Keratinocyte (primary cell): ENCODE data around the gene ROR2. TPM values are rescaled to one million over a fixed set of nuclear protein-coding genes. Genes with fewer than 3 reads are reported as not detected.

ENCODE experiments used
- DNase-seq: peaks from one replicate; pipeline ENCODE4 v3.0.0-alpha.2; 2011; ENCODE audit warnings: low read depth, missing footprints, low spot score
- FAIRE-seq: peaks from 2 replicates; lab custom pipeline; 2011; peaks lifted over from hg19 to GRCh38; lab: Jason Lieb, UNC
- H2AFZ ChIP-seq: 2 replicates; pipeline ENCODE4 v1.6.0; 2012; ENCODE audit warnings: low read length, control low read depth, inconsistent platforms; ENCODE audit not compliant: control insufficient read depth
- H3K27ac ChIP-seq: 2 replicates; pipeline ENCODE4 v1.5.1; 2011; ENCODE audit warnings: low read length; ENCODE audit not compliant: control insufficient read depth, insufficient read depth
- H3K27me3 ChIP-seq: 3 replicates; pipeline ENCODE4 v1.6.0; 2011; ENCODE audit warnings: low read length; ENCODE audit not compliant: control insufficient read depth, insufficient read depth; ENCODE audit errors: extremely low read depth
- H3K36me3 ChIP-seq, 2 experiments: 2 replicates in 1 of 2; 3 replicates in 1 of 2; pipeline ENCODE4 v1.5.1; 2011; ENCODE audit warnings: low read length in 2 of 2, mild to moderate bottlenecking in 1 of 2; ENCODE audit not compliant: control insufficient read depth in 2 of 2, insufficient read depth in 2 of 2; ENCODE audit errors: extremely low read depth in 1 of 2
- H3K4me1 ChIP-seq: 3 replicates; pipeline ENCODE4 v1.5.1; 2011; ENCODE audit warnings: low read length; ENCODE audit not compliant: control insufficient read depth, insufficient read depth; ENCODE audit errors: extremely low read depth
- H3K4me2 ChIP-seq: 3 replicates; pipeline ENCODE4 v1.6.0; 2011; ENCODE audit warnings: low read depth, low read length; ENCODE audit not compliant: control insufficient read depth, insufficient read depth; ENCODE audit errors: extremely low read depth
- H3K4me3 ChIP-seq, 3 experiments: fragments of 200-600 bp in 1 of 3; sonication (generic) in 1 of 3; 2 replicates in 2 of 3; 3 replicates in 1 of 3; pipeline ENCODE4 v1.5.1; 2011 to 2016; ENCODE audit warnings: low read length in 3 of 3, mild to moderate bottlenecking in 3 of 3, control low read depth in 2 of 3, inconsistent platforms in 1 of 3, low read depth in 1 of 3, mixed read lengths in 1 of 3, mixed run types in 1 of 3, moderate library complexity in 1 of 3; ENCODE audit not compliant: control insufficient read depth in 2 of 3, insufficient read depth in 2 of 3; ENCODE audit errors: extremely low read depth in 1 of 3
- H3K79me2 ChIP-seq: 2 replicates; pipeline ENCODE4 v1.6.0; 2012; ENCODE audit warnings: low read length; ENCODE audit not compliant: control insufficient read depth, insufficient read depth
- H3K9ac ChIP-seq: 3 replicates; pipeline ENCODE4 v1.6.0; 2011; ENCODE audit warnings: low read length; ENCODE audit not compliant: control insufficient read depth, insufficient read depth; ENCODE audit errors: extremely low read depth
- H3K9me1 ChIP-seq: 3 replicates; pipeline ENCODE4 v1.6.0; 2011; ENCODE audit warnings: low read length; ENCODE audit not compliant: control insufficient read depth, insufficient read depth; ENCODE audit errors: extremely low read depth
- H3K9me3 ChIP-seq: 2 replicates; pipeline ENCODE4 v1.5.1; 2012; ENCODE audit warnings: low read depth, low read length; ENCODE audit not compliant: control insufficient read depth
- H4K20me1 ChIP-seq: 3 replicates; pipeline ENCODE4 v1.6.0; 2011; ENCODE audit warnings: low read length; ENCODE audit not compliant: control insufficient read depth, insufficient read depth; ENCODE audit errors: extremely low read depth
- EZH2 ChIP-seq: IDR thresholded peaks from one replicate; pipeline ENCODE4 v1.6.1; 2012; ENCODE audit warnings: inconsistent platforms, mild to moderate bottlenecking, low read length, moderate library complexity
- dilution Hi-C: fragments of 300-500 bp; cut with MboI; formaldehyde crosslinking; loops from one replicate; pipeline ENCODE4 v1.7.0; 2020; ENCODE audit warnings: low sequenced_read_pairs; ENCODE audit not compliant: extremely low pct_ligation_motif_present
- polyA plus RNA-seq, 5 experiments: library from polyadenylated mRNA; depleted of rRNA in 3 of 5; stranded (reverse) in 3 of 5; stranded (forward) in 1 of 5; unstranded in 1 of 5; fragments of >200 nt; gene quantifications; 1 replicate in 1 of 5; 2 replicates in 3 of 5; 3 replicates in 1 of 5; pipeline versions ENCODE4 v1.2.1 to v1.2.3, GENCODE V29; 2011 to 2012; ENCODE audit warnings: missing spikeins in 2 of 5, low read depth in 1 of 5, low replicate concordance in 1 of 5
- TF ChIP-seq, protein P1 (sequence below), 3 experiments: IDR thresholded peaks in 1 of 3; conservative IDR thresholded peaks in 1 of 3; optimal IDR thresholded peaks in 1 of 3; 2 replicates in 2 of 3; 3 replicates in 1 of 3; pipeline versions ENCODE3 to v1.5.1; 2011; ENCODE audit warnings: low read length in 3 of 3, mild to moderate bottlenecking in 3 of 3, moderate library complexity in 2 of 3, control low read depth in 1 of 3, inconsistent platforms in 1 of 3; ENCODE audit not compliant: insufficient read depth in 2 of 3; ENCODE audit errors: extremely low read depth in 1 of 3

ROR2 gene
- polyA plus RNA-seq, 1 donor (not counting 4 experiments of a cell fraction or from before 2014, with no cell fraction given) = 0.22 TPM

- no peaks in the 10 kb centered on the region for H3K9me3 ChIP-seq
- no peaks in the 10 kb centered on the region for H3K79me2 ChIP-seq
- H2AFZ ChIP-seq = no peak overlapping the region
- no peak for DNase-seq
- H3K27ac ChIP-seq = no peak overlapping the region
- TF ChIP-seq, protein P1, sequence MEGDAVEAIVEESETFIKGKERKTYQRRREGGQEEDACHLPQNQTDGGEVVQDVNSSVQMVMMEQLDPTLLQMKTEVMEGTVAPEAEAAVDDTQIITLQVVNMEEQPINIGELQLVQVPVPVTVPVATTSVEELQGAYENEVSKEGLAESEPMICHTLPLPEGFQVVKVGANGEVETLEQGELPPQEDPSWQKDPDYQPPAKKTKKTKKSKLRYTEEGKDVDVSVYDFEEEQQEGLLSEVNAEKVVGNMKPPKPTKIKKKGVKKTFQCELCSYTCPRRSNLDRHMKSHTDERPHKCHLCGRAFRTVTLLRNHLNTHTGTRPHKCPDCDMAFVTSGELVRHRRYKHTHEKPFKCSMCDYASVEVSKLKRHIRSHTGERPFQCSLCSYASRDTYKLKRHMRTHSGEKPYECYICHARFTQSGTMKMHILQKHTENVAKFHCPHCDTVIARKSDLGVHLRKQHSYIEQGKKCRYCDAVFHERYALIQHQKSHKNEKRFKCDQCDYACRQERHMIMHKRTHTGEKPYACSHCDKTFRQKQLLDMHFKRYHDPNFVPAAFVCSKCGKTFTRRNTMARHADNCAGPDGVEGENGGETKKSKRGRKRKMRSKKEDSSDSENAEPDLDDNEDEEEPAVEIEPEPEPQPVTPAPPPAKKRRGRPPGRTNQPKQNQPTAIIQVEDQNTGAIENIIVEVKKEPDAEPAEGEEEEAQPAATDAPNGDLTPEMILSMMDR (optimal IDR thresholded peaks at IDR 0.05 in 1 of 3, IDR thresholded peaks at IDR 0.05 in 1 of 3, conservative IDR thresholded peaks at IDR 0.05 in 1 of 3; ENCODE audit: extremely low read depth in 1 of 3, insufficient read depth in 2 of 3, low read length in 3 of 3) = no peak
- no peak for TF ChIP-seq EZH2
- no peaks in the 10 kb centered on the region for H3K36me3 ChIP-seq
- no peaks in the 10 kb centered on the region for H4K20me1 ChIP-seq
- no peak for FAIRE-seq
- no peaks in the 10 kb centered on the region for H3K4me1 ChIP-seq
- H3K4me2 ChIP-seq = no peak overlapping the region
- H3K9ac ChIP-seq = no peak overlapping the region
- dilution Hi-C loops = loop anchor here (5.0 kb wide), 1 partner anchor 48 kb away; no protein-coding TSS in a partner anchor
- H3K4me3 ChIP-seq = no peak overlapping the region
- H3K9me1 ChIP-seq = no peaks in the 10 kb centered on the region
- peaks cover 3% of the 10 kb centered on the region for H3K27me3 ChIP-seq
These were observed 35.6 kb downstream of the ROR2 start for GRCh38 chr9:91914404-91914803.

GRCh38 chr9:91913986-91914385, 36.0 kb downstream of the ROR2 start:
- no peaks in the 10 kb centered on the region for H3K36me3 ChIP-seq
- DNase-seq (no peak), FAIRE-seq (no peak)
- H4K20me1 ChIP-seq = no peaks in the 10 kb centered on the region
- no peak overlapping the region for H3K9ac ChIP-seq
- dilution Hi-C loops = loop anchor here (5.0 kb wide), 1 partner anchor 48 kb away; no protein-coding TSS in a partner anchor
- no peaks in the 10 kb centered on the region for H3K9me3 ChIP-seq
- no peaks in the 10 kb centered on the region for H3K9me1 ChIP-seq
- no peaks in the 10 kb centered on the region for H3K79me2 ChIP-seq
- H3K27ac ChIP-seq = no peak overlapping the region
- no peak overlapping the region for H3K4me2 ChIP-seq
- TF ChIP-seq, protein P1 (optimal IDR thresholded peaks at IDR 0.05 in 1 of 3, IDR thresholded peaks at IDR 0.05 in 1 of 3, conservative IDR thresholded peaks at IDR 0.05 in 1 of 3; ENCODE audit: extremely low read depth in 1 of 3, insufficient read depth in 2 of 3, low read length in 3 of 3) = no peak
- no peak for TF ChIP-seq EZH2
- no peak overlapping the region for H2AFZ ChIP-seq
- H3K4me3 ChIP-seq = no peak overlapping the region
- no peaks in the 10 kb centered on the region for H3K4me1 ChIP-seq
- peaks cover 3% of the 10 kb centered on the region for H3K27me3 ChIP-seq
